Measurements from ENCODE around the gene HSD17B1. TPM values are rescaled to one million over a fixed set of nuclear protein-coding genes. Genes with fewer than 3 reads are reported as not detected.

Gene HSD17B1
- total RNA-seq, 1 experiment from 2014 or later = 1.5 TPM

DNA sequence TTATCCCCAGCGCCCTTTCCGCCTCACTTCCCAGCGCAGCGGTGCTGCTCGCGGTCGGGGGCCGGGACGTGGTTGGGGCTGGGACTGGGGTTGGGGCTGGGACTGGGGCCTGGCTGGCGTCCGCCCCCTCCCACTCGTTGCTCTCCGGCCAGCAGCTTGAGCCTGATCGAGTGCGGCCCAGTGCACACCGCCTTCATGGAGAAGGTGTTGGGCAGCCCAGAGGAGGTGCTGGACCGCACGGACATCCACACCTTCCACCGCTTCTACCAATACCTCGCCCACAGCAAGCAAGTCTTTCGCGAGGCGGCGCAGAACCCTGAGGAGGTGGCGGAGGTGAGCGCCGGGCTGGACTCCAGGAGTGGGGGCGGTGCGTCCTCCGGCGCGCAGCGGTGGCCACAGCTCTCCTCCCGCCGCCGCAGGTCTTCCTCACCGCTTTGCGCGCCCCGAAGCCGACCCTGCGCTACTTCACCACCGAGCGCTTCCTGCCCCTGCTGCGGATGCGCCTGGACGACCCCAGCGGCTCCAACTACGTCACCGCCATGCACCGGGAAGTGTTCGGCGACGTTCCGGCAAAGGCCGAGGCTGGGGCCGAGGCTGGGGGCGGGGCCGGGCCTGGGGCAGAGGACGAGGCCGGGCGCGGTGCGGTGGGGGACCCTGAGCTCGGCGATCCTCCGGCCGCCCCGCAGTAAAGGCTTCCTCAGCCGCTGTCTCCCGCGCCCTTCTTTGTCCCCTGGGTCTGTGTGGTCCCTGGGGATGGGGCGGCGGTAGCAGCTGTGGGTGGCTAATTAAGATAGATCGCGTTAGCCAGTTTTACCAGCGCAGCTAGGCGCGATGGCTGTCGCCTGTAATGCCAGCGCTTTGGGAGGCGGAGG is 1.8 kb downstream of the HSD17B1 start (continued):
- TF ChIP-seq, protein P1, sequence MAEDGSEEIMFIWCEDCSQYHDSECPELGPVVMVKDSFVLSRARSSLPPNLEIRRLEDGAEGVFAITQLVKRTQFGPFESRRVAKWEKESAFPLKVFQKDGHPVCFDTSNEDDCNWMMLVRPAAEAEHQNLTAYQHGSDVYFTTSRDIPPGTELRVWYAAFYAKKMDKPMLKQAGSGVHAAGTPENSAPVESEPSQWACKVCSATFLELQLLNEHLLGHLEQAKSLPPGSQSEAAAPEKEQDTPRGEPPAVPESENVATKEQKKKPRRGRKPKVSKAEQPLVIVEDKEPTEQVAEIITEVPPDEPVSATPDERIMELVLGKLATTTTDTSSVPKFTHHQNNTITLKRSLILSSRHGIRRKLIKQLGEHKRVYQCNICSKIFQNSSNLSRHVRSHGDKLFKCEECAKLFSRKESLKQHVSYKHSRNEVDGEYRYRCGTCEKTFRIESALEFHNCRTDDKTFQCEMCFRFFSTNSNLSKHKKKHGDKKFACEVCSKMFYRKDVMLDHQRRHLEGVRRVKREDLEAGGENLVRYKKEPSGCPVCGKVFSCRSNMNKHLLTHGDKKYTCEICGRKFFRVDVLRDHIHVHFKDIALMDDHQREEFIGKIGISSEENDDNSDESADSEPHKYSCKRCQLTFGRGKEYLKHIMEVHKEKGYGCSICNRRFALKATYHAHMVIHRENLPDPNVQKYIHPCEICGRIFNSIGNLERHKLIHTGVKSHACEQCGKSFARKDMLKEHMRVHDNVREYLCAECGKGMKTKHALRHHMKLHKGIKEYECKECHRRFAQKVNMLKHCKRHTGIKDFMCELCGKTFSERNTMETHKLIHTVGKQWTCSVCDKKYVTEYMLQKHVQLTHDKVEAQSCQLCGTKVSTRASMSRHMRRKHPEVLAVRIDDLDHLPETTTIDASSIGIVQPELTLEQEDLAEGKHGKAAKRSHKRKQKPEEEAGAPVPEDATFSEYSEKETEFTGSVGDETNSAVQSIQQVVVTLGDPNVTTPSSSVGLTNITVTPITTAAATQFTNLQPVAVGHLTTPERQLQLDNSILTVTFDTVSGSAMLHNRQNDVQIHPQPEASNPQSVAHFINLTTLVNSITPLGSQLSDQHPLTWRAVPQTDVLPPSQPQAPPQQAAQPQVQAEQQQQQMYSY (CRISPR knock-in tag; IDR thresholded peaks at IDR 0.05) = 0 out of 2 replicates have a peak, but pooled peaks have one; percentile 16
- TF ChIP-seq FOXP4 (CRISPR knock-in tag; IDR thresholded peaks at IDR 0.05) (peak; percentile 88), NFYB (CRISPR knock-in tag; conservative IDR thresholded peaks at IDR 0.05; ENCODE audit: low read depth) (no peak), ZNF219 (CRISPR knock-in tag; IDR thresholded peaks at IDR 0.05; ENCODE audit: borderline replicate concordance) (no peak), MXD4 (CRISPR knock-in tag; IDR thresholded peaks at IDR 0.05; ENCODE audit: borderline replicate concordance) (no peak), MYBL2 (CRISPR knock-in tag; IDR thresholded peaks at IDR 0.05) (peak; percentile 86; the same call in 1 of the 2 replicates), RORB (CRISPR knock-in tag; IDR thresholded peaks at IDR 0.05) (no peak), GABPB1 (CRISPR knock-in tag; IDR thresholded peaks at IDR 0.05) (peak; percentile 84), FOXJ3 (CRISPR knock-in tag; IDR thresholded peaks at IDR 0.05; ENCODE audit: borderline replicate concordance) (no peak), IRF1 (CRISPR knock-in tag; IDR thresholded peaks at IDR 0.05) (peak; percentile 67; the same call in 1 of the 2 replicates), ERG (CRISPR knock-in tag; IDR thresholded peaks at IDR 0.05) (no peak), TCF7 (CRISPR knock-in tag; IDR thresholded peaks at IDR 0.05; ENCODE audit: low read depth) (no peak; the same call in 1 of the 2 replicates), SP1 (CRISPR knock-in tag; conservative IDR thresholded peaks at IDR 0.05) (peak; percentile 88)
- TF ChIP-seq, protein P2, sequence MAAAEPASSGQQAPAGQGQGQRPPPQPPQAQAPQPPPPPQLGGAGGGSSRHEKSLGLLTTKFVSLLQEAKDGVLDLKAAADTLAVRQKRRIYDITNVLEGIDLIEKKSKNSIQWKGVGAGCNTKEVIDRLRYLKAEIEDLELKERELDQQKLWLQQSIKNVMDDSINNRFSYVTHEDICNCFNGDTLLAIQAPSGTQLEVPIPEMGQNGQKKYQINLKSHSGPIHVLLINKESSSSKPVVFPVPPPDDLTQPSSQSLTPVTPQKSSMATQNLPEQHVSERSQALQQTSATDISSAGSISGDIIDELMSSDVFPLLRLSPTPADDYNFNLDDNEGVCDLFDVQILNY (CRISPR knock-in tag; IDR thresholded peaks at IDR 0.05) = 0 out of 2 replicates have a peak, but pooled peaks have one; percentile 10
- TF ChIP-seq, protein P3, sequence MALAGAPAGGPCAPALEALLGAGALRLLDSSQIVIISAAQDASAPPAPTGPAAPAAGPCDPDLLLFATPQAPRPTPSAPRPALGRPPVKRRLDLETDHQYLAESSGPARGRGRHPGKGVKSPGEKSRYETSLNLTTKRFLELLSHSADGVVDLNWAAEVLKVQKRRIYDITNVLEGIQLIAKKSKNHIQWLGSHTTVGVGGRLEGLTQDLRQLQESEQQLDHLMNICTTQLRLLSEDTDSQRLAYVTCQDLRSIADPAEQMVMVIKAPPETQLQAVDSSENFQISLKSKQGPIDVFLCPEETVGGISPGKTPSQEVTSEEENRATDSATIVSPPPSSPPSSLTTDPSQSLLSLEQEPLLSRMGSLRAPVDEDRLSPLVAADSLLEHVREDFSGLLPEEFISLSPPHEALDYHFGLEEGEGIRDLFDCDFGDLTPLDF (CRISPR knock-in tag; IDR thresholded peaks at IDR 0.05) = no peak
- TF ChIP-seq, protein P4, sequence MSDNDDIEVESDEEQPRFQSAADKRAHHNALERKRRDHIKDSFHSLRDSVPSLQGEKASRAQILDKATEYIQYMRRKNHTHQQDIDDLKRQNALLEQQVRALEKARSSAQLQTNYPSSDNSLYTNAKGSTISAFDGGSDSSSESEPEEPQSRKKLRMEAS (CRISPR knock-in tag; IDR thresholded peaks at IDR 0.05) = peak; percentile 90
- TF ChIP-seq, protein P5, sequence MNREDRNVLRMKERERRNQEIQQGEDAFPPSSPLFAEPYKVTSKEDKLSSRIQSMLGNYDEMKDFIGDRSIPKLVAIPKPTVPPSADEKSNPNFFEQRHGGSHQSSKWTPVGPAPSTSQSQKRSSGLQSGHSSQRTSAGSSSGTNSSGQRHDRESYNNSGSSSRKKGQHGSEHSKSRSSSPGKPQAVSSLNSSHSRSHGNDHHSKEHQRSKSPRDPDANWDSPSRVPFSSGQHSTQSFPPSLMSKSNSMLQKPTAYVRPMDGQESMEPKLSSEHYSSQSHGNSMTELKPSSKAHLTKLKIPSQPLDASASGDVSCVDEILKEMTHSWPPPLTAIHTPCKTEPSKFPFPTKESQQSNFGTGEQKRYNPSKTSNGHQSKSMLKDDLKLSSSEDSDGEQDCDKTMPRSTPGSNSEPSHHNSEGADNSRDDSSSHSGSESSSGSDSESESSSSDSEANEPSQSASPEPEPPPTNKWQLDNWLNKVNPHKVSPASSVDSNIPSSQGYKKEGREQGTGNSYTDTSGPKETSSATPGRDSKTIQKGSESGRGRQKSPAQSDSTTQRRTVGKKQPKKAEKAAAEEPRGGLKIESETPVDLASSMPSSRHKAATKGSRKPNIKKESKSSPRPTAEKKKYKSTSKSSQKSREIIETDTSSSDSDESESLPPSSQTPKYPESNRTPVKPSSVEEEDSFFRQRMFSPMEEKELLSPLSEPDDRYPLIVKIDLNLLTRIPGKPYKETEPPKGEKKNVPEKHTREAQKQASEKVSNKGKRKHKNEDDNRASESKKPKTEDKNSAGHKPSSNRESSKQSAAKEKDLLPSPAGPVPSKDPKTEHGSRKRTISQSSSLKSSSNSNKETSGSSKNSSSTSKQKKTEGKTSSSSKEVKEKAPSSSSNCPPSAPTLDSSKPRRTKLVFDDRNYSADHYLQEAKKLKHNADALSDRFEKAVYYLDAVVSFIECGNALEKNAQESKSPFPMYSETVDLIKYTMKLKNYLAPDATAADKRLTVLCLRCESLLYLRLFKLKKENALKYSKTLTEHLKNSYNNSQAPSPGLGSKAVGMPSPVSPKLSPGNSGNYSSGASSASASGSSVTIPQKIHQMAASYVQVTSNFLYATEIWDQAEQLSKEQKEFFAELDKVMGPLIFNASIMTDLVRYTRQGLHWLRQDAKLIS (CRISPR knock-in tag; IDR thresholded peaks at IDR 0.05; ENCODE audit: borderline replicate concordance) = peak; percentile 69; the same call in 1 of the 2 replicates
- TF ChIP-seq, protein P6, sequence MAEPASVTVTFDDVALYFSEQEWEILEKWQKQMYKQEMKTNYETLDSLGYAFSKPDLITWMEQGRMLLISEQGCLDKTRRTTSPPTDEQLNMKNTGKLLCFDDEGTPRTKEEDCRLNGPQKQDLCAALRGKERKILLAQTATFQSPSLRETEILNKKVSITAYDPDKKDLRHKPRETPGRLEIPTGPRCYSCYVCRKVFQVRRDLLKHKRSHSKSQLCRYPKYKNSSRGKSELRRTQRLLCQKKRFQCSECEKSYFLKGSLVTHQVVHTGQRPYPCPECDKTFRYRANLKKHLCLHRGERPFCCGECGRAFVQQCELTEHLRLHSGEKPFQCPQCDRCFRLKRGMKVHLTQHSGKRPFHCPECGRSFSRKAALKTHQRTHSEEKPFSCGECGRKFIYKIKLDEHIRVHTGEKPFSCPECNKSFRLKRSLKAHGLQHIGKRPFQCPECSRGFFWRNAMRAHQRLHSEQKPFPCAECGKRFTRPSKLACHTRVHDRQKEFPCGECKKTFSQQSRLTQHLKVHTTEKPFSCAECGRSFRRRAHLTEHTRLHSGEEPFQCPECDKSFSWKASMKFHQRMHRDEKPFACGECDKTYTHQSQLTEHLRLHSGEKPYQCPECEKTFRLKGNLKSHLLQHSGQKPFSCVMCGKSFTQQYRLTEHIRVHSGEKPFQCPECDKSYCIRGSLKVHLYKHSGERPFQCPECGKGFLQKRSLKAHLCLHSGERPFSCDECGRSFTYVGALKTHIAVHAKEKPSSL (CRISPR knock-in tag; conservative IDR thresholded peaks at IDR 0.05) = no peak
- TF ChIP-seq, protein P7, sequence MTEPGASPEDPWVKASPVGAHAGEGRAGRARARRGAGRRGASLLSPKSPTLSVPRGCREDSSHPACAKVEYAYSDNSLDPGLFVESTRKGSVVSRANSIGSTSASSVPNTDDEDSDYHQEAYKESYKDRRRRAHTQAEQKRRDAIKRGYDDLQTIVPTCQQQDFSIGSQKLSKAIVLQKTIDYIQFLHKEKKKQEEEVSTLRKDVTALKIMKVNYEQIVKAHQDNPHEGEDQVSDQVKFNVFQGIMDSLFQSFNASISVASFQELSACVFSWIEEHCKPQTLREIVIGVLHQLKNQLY (CRISPR knock-in tag; IDR thresholded peaks at IDR 0.05) = no peak
